B cell (primary cell): Measurements from ENCODE around the gene TMEM130. TPM values are rescaled to one million over a fixed set of nuclear protein-coding genes. Genes with fewer than 3 reads are reported as not detected.

Experiments
- ATAC-seq: fragments of 200-7000 bp; cut with Tn5 transposase; one replicate; pipeline ENCODE4 v1.10.0; 2021; ENCODE audit warnings: low read depth, mild to moderate bottlenecking, moderate number of reproducible peaks, moderate library complexity
- CTCF ChIA-PET: fragments of 350-600 bp; sonication (Branson Sonifier 250); formaldehyde crosslinking; loops from one replicate; lab custom pipeline; 2021; ENCODE audit warnings: antibody characterized with exemption, inconsistent platforms; lab: Charles Lee
- POLR2A ChIA-PET: fragments of 350-600 bp; sonication (Branson Sonifier 250); formaldehyde crosslinking; loops from one replicate; lab custom pipeline; 2021; ENCODE audit warnings: antibody characterized with exemption; lab: Charles Lee
- DNase-seq: peaks from one replicate; pipeline ENCODE4 v3.0.0; 2013
- H2AFZ ChIP-seq: 2 replicates; pipeline ENCODE4 v1.6.1; 2012; ENCODE audit warnings: mild to moderate bottlenecking, low read depth, low read length; ENCODE audit not compliant: insufficient read depth, poor library complexity, severe bottlenecking
- H3K27ac ChIP-seq, 2 donors: 1 replicate in 1 of 2; 2 replicates in 1 of 2; pipeline ENCODE4 v1.5.1; 2012 to 2013; ENCODE audit warnings: low read length in 2 of 2, mild to moderate bottlenecking in 2 of 2, moderate library complexity in 1 of 2
- H3K27me3 ChIP-seq, 4 experiments: fragments of 200-600 bp in 1 of 4; sonication (generic) in 1 of 4; replicated peaks in 1 of 4; 1 replicate in 2 of 4; 2 replicates in 2 of 4; pipeline versions ENCODE4 v1.6.1 to v1.7.0; 2013 to 2016; ENCODE audit warnings: low read length in 3 of 4, mild to moderate bottlenecking in 2 of 4, mixed read lengths in 1 of 4, moderate library complexity in 1 of 4; ENCODE audit not compliant: insufficient read depth in 4 of 4, control insufficient read depth in 3 of 4; ENCODE audit errors: control extremely low read depth in 1 of 4
- H3K36me3 ChIP-seq, 2 experiments: replicated peaks in 1 of 2; 1 replicate in 1 of 2; 2 replicates in 1 of 2; pipeline versions ENCODE4 v1.6.1 to v1.7.1; 2013; ENCODE audit warnings: low read length in 1 of 2; ENCODE audit not compliant: insufficient read depth in 2 of 2, control insufficient read depth in 1 of 2; ENCODE audit errors: control extremely low read depth in 1 of 2, extremely low read depth in 1 of 2
- H3K4me1 ChIP-seq, 2 donors: fragments of 200-600 bp in 1 of 2; sonication (generic) in 1 of 2; 1 replicate in 1 of 2; 2 replicates in 1 of 2; pipeline versions ENCODE4 v1.5.1 to v1.6.1; 2013 to 2017; ENCODE audit warnings: low read length in 2 of 2; ENCODE audit not compliant: control insufficient read depth in 2 of 2, insufficient read depth in 2 of 2
- H3K4me2 ChIP-seq: replicated peaks from 2 replicates; pipeline ENCODE3; 2012; ENCODE audit warnings: mild to moderate bottlenecking, low read depth, low read length; ENCODE audit not compliant: poor library complexity, severe bottlenecking
- H3K4me3 ChIP-seq, 5 experiments: fragments of 200-600 bp in 1 of 5; sonication (generic) in 1 of 5; 1 replicate in 3 of 5; 2 replicates in 2 of 5; pipeline versions ENCODE4 v1.5.1 to v1.7.0; 2011 to 2016; ENCODE audit warnings: low read length in 4 of 5, mild to moderate bottlenecking in 4 of 5, low read depth in 2 of 5, control low read depth in 1 of 5, moderate library complexity in 1 of 5; ENCODE audit not compliant: insufficient read depth in 1 of 5; ENCODE audit errors: control extremely low read depth in 1 of 5, extremely low read depth in 1 of 5
- H3K79me2 ChIP-seq: fragments of 200-600 bp; sonication (generic); one replicate; pipeline ENCODE4 v1.6.0; 2016; ENCODE audit warnings: low read length; ENCODE audit not compliant: control insufficient read depth, insufficient read depth
- H3K9ac ChIP-seq: fragments of 200-600 bp; sonication (generic); 2 replicates; pipeline ENCODE4 v1.6.1; 2017; ENCODE audit warnings: mild to moderate bottlenecking, low read length, moderate library complexity
- H3K9me3 ChIP-seq, 3 donors: one replicate each; pipeline versions ENCODE4 v1.6.1 to v1.7.1; 2013; ENCODE audit warnings: low read length in 2 of 3; ENCODE audit not compliant: control insufficient read depth in 2 of 3, insufficient read depth in 1 of 3; ENCODE audit errors: control extremely low read depth in 1 of 3
- H4K20me1 ChIP-seq: 2 replicates; pipeline ENCODE4 v1.6.0; 2012; ENCODE audit warnings: mild to moderate bottlenecking, low read length; ENCODE audit not compliant: insufficient read depth, control insufficient read depth, poor library complexity, severe bottlenecking
- H3K27ac Mint-ChIP-seq: one replicate; pipeline ENCODE4 v1.8.0; 2021; ENCODE audit warnings: mixed read lengths
- H3K27me3 Mint-ChIP-seq: one replicate; pipeline ENCODE4 v1.8.0; 2021; ENCODE audit warnings: mixed read lengths
- H3K4me1 Mint-ChIP-seq: one replicate; pipeline ENCODE4 v1.8.0; 2021; ENCODE audit warnings: mixed read lengths
- H3K4me3 Mint-ChIP-seq: one replicate; pipeline ENCODE4 v1.8.0; 2021; ENCODE audit warnings: mixed read lengths
- H3K9me3 Mint-ChIP-seq: one replicate; pipeline ENCODE4 v1.8.0; 2022; ENCODE audit warnings: mixed read lengths; ENCODE audit not compliant: insufficient read depth
- EZH2 ChIP-seq: IDR thresholded peaks from 2 replicates; pipeline ENCODE4 v1.6.1; 2012; ENCODE audit warnings: borderline replicate concordance, low read depth, mild to moderate bottlenecking, moderate library complexity, low read length; ENCODE audit not compliant: insufficient read depth, poor library complexity, severe bottlenecking
- WGBS: methylation state at CpG from one replicate; pipeline ENCODE4 v1.1.5; 2013; ENCODE audit warnings: missing lambda C conversion rate; ENCODE audit not compliant: insufficient coverage; 5-methylcytosine and 5-hydroxymethylcytosine counted together
- intact Hi-C: fragments of 100-400 bp; cut with micrococcal nuclease; formaldehyde crosslinking; loops from one replicate; pipeline ENCODE4 v1.10.0; 2022
- polyA plus RNA-seq: library from polyadenylated mRNA; depleted of rRNA; stranded (reverse); fragments of >200 nt; gene quantifications from 2 replicates; pipeline ENCODE4 v1.2.3, GENCODE V29; 2012
- total RNA-seq, 2 donors: library from RNA; stranded (reverse); fragments of 120-200 nt in 1 of 2; gene quantifications; 1 replicate in 1 of 2; 2 replicates in 1 of 2; pipeline versions ENCODE4 v1.2.3 to v1.2.4, GENCODE V29; 2013 to 2022
- TF ChIP-seq, protein P1 (sequence below): fragments of 200-600 bp; IDR thresholded peaks from one replicate; pipeline ENCODE4 v1.8.0; 2022; ENCODE audit warnings: antibody characterized with exemption, mild to moderate bottlenecking

TMEM130 gene
- total and polyA plus RNA-seq, 2 donors (not counting 1 experiment from before 2014, with no cell fraction given) = 0.20 TPM; not detected in 1

DNA sequence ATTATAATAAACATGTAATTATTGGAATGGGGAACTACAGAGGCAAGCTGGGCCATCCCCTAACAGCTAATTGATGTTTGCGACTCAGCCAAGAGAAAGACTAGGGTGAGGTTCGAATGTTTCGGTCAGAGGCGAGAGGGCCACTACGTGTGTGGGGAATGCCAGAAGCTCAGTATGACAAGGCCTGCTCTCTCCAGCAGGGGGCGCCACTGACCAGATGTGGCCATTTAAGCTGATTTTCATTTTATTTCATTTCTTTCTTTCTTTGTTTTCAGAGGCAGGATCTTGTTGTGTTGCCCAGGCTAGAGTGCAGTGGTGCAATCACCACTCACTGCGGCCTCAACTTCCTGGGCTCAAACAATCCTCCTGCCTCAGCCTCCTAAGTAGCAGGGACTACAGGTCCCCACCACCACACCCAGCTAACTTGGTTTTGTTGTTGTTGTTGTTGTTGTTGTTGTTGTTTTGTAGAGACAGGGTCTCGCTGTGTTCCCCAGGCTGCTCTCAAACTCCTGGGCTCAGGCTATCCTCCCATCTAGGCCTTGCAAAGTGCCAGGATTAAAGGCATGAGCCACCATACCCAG is 38.1 kb downstream of the TMEM130 start:
- H3K4me3 Mint-ChIP-seq = no peak overlapping the region
- Histone ChIP-seq H3K4me2 (no peak overlapping the region), H3K27ac (no peak overlapping the region), H3K9ac (no peak overlapping the region), H3K27me3 (peaks cover 0 to 7% (median 0%) of the 10 kb centered on the region in 4 experiments), H3K4me3 (no peak overlapping the region), H3K36me3 (no peaks in the 10 kb centered on the region), H3K9me3 (peaks cover 0 to 7% (median 0%) of the 10 kb centered on the region in 3 donors), H3K4me1 (no peaks in the 10 kb centered on the region), H4K20me1 (no peaks in the 10 kb centered on the region), H2AFZ (no peak overlapping the region), H3K79me2 (no peaks in the 10 kb centered on the region)
- DNase-seq (no peak), ATAC-seq (no peak)
- no peaks in the 10 kb centered on the region for H3K9me3 Mint-ChIP-seq
- ChIA-PET CTCF (interaction anchor here (0.7 to 4.3 kb wide), 7 partner anchors 10 to 55 kb away, joined by 3 to 34 read pairs (median 3); partner anchors contain the start of gene TRRAP), POLR2A (no interaction called here)
- TF ChIP-seq, protein P1, sequence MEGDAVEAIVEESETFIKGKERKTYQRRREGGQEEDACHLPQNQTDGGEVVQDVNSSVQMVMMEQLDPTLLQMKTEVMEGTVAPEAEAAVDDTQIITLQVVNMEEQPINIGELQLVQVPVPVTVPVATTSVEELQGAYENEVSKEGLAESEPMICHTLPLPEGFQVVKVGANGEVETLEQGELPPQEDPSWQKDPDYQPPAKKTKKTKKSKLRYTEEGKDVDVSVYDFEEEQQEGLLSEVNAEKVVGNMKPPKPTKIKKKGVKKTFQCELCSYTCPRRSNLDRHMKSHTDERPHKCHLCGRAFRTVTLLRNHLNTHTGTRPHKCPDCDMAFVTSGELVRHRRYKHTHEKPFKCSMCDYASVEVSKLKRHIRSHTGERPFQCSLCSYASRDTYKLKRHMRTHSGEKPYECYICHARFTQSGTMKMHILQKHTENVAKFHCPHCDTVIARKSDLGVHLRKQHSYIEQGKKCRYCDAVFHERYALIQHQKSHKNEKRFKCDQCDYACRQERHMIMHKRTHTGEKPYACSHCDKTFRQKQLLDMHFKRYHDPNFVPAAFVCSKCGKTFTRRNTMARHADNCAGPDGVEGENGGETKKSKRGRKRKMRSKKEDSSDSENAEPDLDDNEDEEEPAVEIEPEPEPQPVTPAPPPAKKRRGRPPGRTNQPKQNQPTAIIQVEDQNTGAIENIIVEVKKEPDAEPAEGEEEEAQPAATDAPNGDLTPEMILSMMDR = peak; percentile 55
- no peak for TF ChIP-seq EZH2
- intact Hi-C loops = no loop called here
- no peak overlapping the region for H3K27ac Mint-ChIP-seq
- H3K27me3 Mint-ChIP-seq = peaks cover 17% of the 10 kb centered on the region
- no peaks in the 10 kb centered on the region for H3K4me1 Mint-ChIP-seq
- 81% methylated on average over 7 of the region's 8 CpGs for WGBS

DNA sequence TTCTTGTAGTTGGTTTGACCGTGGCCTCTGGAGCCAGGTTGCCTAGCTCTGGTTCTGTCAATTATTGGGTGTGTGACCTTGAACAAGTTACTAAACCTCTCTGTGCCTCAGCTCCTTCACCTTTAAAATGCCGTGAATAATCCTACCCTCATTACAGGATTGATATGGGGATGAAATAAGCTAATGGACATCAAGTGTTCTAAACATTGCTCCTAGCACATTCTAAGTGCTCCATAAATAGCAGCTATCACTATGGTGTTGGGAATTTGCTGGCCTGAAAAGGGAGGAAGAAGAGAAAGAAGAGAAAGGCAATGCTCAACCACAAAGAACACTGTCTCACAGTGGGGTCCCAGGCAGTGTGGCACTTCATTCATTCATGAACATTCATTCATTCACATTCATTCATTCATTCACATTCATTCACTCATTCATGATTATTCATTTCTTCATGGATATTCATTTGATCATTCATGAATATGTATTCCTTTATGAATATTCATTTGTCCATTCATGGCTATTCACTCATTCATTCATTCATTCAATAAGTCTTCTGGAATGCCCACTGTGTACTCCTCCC is 38.8 kb downstream of the TMEM130 start:
- no peak for ATAC-seq
- Histone ChIP-seq H4K20me1 (no peaks in the 10 kb centered on the region), H2AFZ (no peak overlapping the region), H3K4me1 (no peaks in the 10 kb centered on the region), H3K4me2 (no peak overlapping the region), H3K79me2 (no peaks in the 10 kb centered on the region), H3K36me3 (no peaks in the 10 kb centered on the region), H3K27ac (no peak overlapping the region), H3K27me3 (peaks cover 0 to 9% (median 0%) of the 10 kb centered on the region in 4 experiments), H3K9me3 (peaks cover 0 to 8% (median 0%) of the 10 kb centered on the region in 3 donors), H3K9ac (no peak overlapping the region), H3K4me3 (no peak overlapping the region)
- ChIA-PET CTCF (interaction anchor here (1.0 to 4.3 kb wide), 5 partner anchors 11 to 56 kb away, joined by 3 to 34 read pairs (median 3); partner anchors contain the start of gene TRRAP), POLR2A (no interaction called here)
- intact Hi-C loops = no loop called here
- H3K4me1 Mint-ChIP-seq = no peaks in the 10 kb centered on the region
- H3K27me3 Mint-ChIP-seq = peaks cover 14% of the 10 kb centered on the region
- no peak overlapping the region for H3K4me3 Mint-ChIP-seq
- DNase-seq = no peak
- TF ChIP-seq, protein P1 = no peak
- TF ChIP-seq EZH2 = no peak
- WGBS = no CpG with 5 or more reads among the region's 2 CpGs
- H3K27ac Mint-ChIP-seq = no peak overlapping the region
- H3K9me3 Mint-ChIP-seq = no peaks in the 10 kb centered on the region
